GM12874 (cell line): ENCODE measurements around the gene FBXO24.

Source experiments
- CTCF ChIP-seq: IDR thresholded peaks from 2 replicates; pipeline ENCODE4 v1.5.1; 2011; ENCODE audit warnings: low read depth, mild to moderate bottlenecking, control low read depth, low read length, moderate library complexity; ENCODE audit not compliant: insufficient read depth

FBXO24 gene

GRCh38 chr7:100586266-100587025 lies at the start of gene FBXO24:
Gene FBXO24 (plus strand): TSS chr7:100586328. CDS start chr7:100586626, 298 bp downstream.
- TF ChIP-seq CTCF, result no peak

DNA sequence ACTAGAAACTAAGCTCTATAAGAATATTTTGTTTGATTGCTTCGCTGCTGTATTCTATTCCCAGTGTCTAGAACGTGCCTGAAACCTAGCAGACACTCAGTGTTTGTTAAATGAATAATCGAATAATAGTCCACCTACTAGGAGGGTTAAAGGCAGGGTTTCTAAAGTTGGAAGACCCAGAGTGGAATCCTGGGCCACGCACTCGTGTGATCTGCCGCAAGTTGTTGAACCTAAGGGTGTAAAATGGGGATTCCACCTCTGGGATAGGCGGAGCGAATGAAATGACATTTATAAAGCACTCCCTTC lies 47.8 kb upstream of the FBXO24 start:
- TF ChIP-seq CTCF, result no peak

DNA sequence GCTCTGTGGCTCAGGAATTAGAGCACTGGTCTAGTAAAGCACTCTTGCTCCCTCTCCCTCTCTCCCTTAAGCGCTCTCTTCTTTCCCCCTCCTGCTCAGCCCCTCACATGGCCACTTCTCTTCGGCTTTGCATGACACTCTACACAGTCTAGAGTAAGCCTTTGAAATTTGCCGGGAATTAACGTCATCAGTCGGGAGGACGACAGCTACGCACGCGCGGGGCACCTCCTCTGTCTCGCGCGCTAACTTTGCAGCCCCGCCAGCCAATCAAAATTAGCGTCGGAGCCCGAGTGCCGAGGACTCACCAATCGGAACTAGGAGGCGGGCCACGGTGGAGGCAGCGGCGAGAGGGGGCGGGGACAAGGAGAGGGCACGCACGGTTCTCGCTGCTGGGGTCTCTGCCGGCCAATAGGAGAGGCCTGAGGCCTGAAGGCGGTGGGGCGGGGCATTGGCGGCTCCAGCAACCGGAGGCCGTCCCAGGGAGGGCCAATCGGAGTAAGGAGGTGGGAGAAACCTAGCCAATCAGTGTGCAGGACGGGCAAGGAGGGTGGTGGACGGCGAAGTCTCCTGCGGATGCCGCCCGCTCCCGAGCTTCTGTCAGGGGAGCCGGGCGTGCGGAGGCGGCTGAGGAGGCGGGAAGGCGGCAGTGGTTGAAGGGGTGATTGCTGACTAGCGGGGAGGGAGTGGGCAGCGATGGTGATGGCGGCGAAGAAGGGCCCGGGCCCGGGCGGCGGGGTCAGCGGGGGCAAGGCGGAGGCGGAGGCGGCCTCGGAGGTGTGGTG lies 47.3 kb upstream of the FBXO24 start, which contains the start of gene AGFG2:
AGFG2 (plus strand) TSS at position 550 of the 782 bp plus-strand sequence; CDS start at position 694, 144 bp downstream.
- no peak for TF ChIP-seq CTCF

DNA sequence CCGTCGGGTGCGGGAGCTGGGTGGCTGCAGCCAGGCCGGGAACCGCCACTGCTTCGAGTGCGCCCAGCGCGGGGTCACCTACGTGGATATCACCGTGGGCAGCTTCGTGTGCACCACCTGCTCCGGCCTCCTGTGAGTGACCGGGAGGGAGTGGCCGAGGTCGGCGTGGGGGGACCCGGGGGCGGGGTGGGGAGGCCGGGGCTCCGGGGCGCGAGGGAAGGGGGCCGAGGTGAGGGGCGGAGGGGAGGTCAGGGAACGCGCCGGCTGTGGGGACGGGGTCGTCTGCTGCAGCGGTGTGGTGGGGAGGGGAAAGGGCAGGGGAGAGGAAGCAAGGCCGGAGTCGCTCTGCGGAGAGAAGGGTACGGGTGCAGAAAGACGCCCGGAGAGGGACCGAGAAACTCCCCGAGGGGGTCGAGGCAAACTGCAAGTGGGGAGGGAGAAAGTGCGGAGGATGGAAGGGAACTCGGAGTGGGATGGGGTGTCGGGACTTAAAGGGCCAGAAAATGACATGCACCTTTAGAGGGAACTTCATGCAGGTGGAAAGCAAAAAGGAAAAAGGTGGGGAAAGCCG lies 46.6 kb upstream of the FBXO24 start:
- no peak for TF ChIP-seq CTCF

GRCh38 chr7:100540073-100540723 lies 45.9 kb upstream of the FBXO24 start:
- no peak for TF ChIP-seq CTCF

DNA sequence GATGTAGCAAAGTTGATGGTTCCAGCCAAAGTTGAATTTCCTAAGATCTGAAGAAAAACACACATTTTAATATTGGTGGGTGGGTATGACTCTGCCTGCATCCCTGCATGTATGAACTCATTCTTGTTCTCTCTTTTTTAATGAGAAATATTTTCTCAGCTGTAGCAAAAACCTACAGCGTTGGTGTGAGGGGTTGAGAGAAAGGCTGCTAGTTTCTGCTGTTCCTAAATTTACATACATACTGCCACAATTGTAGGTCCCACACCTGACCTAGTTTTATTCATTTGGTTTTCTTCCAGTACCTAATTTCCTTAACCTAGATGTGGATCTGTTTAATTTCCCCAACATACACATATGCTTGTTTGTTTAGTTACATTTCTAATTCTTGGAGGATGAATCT lies 42.5 kb upstream of the FBXO24 start:
- TF ChIP-seq CTCF, result no peak

GRCh38 chr7:100544386-100544785 lies 41.7 kb upstream of the FBXO24 start:
- no peak for TF ChIP-seq CTCF
